K562 (cell line): ENCODE measurements around the gene YBEY. TPM values are rescaled to one million over a fixed set of nuclear protein-coding genes. Genes with fewer than 3 reads are reported as not detected.
A peak's percentile ranks its signal among the peaks of the same experiment; 100 is the strongest.

ENCODE experiments used
- CAMTA2 ChIP-seq: fragments of 250-450 bp; sonication (Bioruptor Pico); conservative IDR thresholded peaks from 2 replicates; pipeline ENCODE4 v1.5.1; 2022
- CCNT2 ChIP-seq: IDR thresholded peaks from 2 replicates; pipeline ENCODE4 v1.6.1; 2011; ENCODE audit warnings: borderline replicate concordance, low read depth, mild to moderate bottlenecking, moderate library complexity, mixed read lengths, low read length; ENCODE audit not compliant: insufficient read length; ENCODE audit errors: extremely low read depth
- FOXJ3 ChIP-seq: sonication (generic); formaldehyde crosslinking; IDR thresholded peaks from 2 replicates; pipeline ENCODE4 v1.4.0; 2020; ENCODE audit warnings: mild to moderate bottlenecking, missing genetic modification reagents
- HDAC1 ChIP-seq, 2 experiments: fragments of 450-650 bp; IDR thresholded peaks; 2 replicates each; pipeline ENCODE4 v1.6.1; 2016 to 2017; ENCODE audit warnings: inconsistent platforms in 1 of 2, mild to moderate bottlenecking in 1 of 2, moderate library complexity in 1 of 2
- MTA3 ChIP-seq: fragments of 450-650 bp; formaldehyde crosslinking; IDR thresholded peaks from 2 replicates; pipeline ENCODE4 v1.6.1; 2017; ENCODE audit warnings: mild to moderate bottlenecking, borderline replicate concordance
- MYC ChIP-seq, 2 experiments: fragments of 250-450 bp in 1 of 2; sonication (Bioruptor Pico) in 1 of 2; IDR thresholded peaks; 2 replicates each; pipeline versions ENCODE4 v1.5.1 to v1.6.1; 2012 to 2021; ENCODE audit warnings: low read depth in 2 of 2, borderline replicate concordance in 1 of 2, improper control_type of control experiment in 1 of 2, low read length in 1 of 2, mild to moderate bottlenecking in 1 of 2, moderate library complexity in 1 of 2
- SAFB ChIP-seq: fragments of 200-400 bp; formaldehyde crosslinking; IDR thresholded peaks from 2 replicates; pipeline ENCODE4 v1.6.1; 2017; ENCODE audit warnings: low read depth, low read length, borderline replicate concordance
- SAFB2 ChIP-seq: fragments of 200-400 bp; formaldehyde crosslinking; IDR thresholded peaks from 2 replicates; pipeline ENCODE4 v1.6.1; 2018; ENCODE audit warnings: borderline replicate concordance, low read length, low read depth, moderate library complexity; ENCODE audit not compliant: severe bottlenecking
- ZFPM2 ChIP-seq: fragments of 250-450 bp; sonication (Bioruptor Pico); IDR thresholded peaks from 2 replicates; pipeline ENCODE4 v1.5.1; 2022; ENCODE audit warnings: mild to moderate bottlenecking
- ZNF134 ChIP-seq: fragments of 250-450 bp; sonication (Bioruptor Pico); conservative IDR thresholded peaks from 2 replicates; pipeline ENCODE4 v1.4.0; 2020
- ZNF384 ChIP-seq: IDR thresholded peaks from 2 replicates; pipeline ENCODE4 v1.6.1; 2012; ENCODE audit warnings: low read depth, low read length, improper control_type of control experiment
- ZNF41 ChIP-seq: fragments of 250-450 bp; sonication (Bioruptor Pico); conservative IDR thresholded peaks from 2 replicates; pipeline ENCODE4 v1.4.0; 2020; ENCODE audit warnings: mild to moderate bottlenecking
- polyA plus RNA-seq, 8 experiments: library from polyadenylated mRNA; depleted of rRNA in 4 of 8; stranded (reverse) in 5 of 8; unstranded in 3 of 8; fragments of >200 nt; fragmentation: Nextera tagmentation in 2 of 8; fragmentation: Illumina TruSeq in 1 of 8; extraction: Ambion mirVana in 2 of 8; extraction: Trizol in 1 of 8; gene quantifications; 2 replicates each; pipeline versions ENCODE4 v1.2.1 to v1.2.3, GENCODE V29; 2011 to 2014; ENCODE audit warnings: inconsistent platforms in 1 of 8, missing spikeins in 1 of 8
- total RNA-seq, 7 experiments: library from RNA; depleted of rRNA in 6 of 7; stranded (reverse); fragments of >200 nt in 6 of 7; fragmentation: Illumina TruSeq in 2 of 7; extraction: Trizol in 2 of 7; gene quantifications; 2 replicates each; pipeline versions ENCODE4 v1.2.1 to v1.2.3, GENCODE V29; 2011 to 2021; ENCODE audit warnings: low replicate concordance in 1 of 7
- TF ChIP-seq, protein P1 (sequence below), 3 experiments: IDR thresholded peaks in 2 of 3; conservative IDR thresholded peaks in 1 of 3; 2 replicates each; pipeline ENCODE4 v1.5.1; 2011 to 2012; ENCODE audit warnings: low read length in 3 of 3, mild to moderate bottlenecking in 3 of 3, control low read depth in 2 of 3, improper control_type of control experiment in 1 of 3, inconsistent platforms in 1 of 3, low read depth in 1 of 3, mixed read lengths in 1 of 3, moderate library complexity in 1 of 3; ENCODE audit not compliant: insufficient read depth in 2 of 3
- TF ChIP-seq, protein P2 (sequence below), 2 experiments: fragments of 450-650 bp; IDR thresholded peaks; 2 replicates each; pipeline ENCODE4 v1.6.1; 2016; ENCODE audit warnings: mild to moderate bottlenecking in 2 of 2, borderline replicate concordance in 1 of 2, low read depth in 1 of 2, moderate library complexity in 1 of 2
- TF ChIP-seq, protein P3 (sequence below): fragments of 450-650 bp; formaldehyde crosslinking; IDR thresholded peaks from 2 replicates; pipeline ENCODE4 v1.4.0; 2020; ENCODE audit warnings: mild to moderate bottlenecking

Gene YBEY
- total and polyA plus RNA-seq, 9 of the 15 experiments (the other 6 are each of a cell fraction or from before 2014, with no cell fraction given): 6.4 to 28.0 (median 12.4) TPM

DNA sequence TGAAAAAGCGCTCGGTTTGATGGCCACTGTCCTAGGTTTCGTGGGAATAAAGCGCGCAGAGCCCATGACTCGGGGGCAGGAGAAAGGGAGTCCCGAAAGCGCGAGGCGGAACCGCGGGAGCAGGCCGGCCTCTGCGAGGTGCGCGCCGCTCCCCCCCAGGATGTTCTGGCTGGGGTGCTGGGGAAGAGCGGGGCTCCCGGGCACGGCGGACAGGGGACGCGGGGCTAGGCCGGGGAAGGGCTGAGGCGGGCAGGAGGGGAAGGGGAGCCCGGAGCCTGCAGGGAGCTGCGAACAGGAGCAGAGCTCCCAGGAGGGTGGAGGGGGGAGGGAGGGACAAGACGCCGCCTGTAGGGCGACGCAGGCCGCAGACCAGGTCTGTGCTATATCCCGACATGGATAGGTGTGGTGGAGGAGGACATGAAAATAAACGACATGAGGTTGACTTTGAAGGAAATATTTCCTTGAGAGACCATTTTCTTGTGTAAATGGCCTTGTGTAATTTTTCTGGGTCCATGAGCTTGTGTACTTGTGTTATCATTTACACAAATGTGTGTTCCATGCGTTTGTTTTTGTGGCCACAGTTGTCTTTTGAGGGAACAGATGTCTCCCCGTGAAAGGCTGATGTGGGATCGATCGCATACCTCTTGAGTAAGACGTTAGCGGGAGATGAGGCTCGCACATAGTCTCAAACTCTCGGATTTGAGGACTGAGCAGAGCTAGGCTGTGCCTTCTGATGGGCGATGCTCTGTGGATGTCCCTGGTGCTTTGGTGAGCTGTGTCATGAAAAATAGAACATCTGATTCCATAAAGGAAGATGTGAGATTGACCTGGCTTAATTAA, 39.2 kb downstream of the YBEY start (continued):
- TF ChIP-seq, protein P1, sequence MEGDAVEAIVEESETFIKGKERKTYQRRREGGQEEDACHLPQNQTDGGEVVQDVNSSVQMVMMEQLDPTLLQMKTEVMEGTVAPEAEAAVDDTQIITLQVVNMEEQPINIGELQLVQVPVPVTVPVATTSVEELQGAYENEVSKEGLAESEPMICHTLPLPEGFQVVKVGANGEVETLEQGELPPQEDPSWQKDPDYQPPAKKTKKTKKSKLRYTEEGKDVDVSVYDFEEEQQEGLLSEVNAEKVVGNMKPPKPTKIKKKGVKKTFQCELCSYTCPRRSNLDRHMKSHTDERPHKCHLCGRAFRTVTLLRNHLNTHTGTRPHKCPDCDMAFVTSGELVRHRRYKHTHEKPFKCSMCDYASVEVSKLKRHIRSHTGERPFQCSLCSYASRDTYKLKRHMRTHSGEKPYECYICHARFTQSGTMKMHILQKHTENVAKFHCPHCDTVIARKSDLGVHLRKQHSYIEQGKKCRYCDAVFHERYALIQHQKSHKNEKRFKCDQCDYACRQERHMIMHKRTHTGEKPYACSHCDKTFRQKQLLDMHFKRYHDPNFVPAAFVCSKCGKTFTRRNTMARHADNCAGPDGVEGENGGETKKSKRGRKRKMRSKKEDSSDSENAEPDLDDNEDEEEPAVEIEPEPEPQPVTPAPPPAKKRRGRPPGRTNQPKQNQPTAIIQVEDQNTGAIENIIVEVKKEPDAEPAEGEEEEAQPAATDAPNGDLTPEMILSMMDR (IDR thresholded peaks at IDR 0.05 in 2 of 3, conservative IDR thresholded peaks at IDR 0.05 in 1 of 3; ENCODE audit: insufficient read depth in 2 of 3, low read depth in 1 of 3, low read length in 3 of 3): peak; percentile 34 to 50 (median 49); a peak in 5 of 6 replicates
- peak in 1 of 2 experiments; percentile 39; a peak in 2 of 4 replicates for TF ChIP-seq HDAC1 (IDR thresholded peaks at IDR 0.05)
- no peak for TF ChIP-seq ZNF134
- TF ChIP-seq CCNT2: no peak
- no peak for TF ChIP-seq MTA3
- TF ChIP-seq MYC (IDR thresholded peaks at IDR 0.05; ENCODE audit: low read depth, low read length): peak; percentile 57
- no peak for TF ChIP-seq MYC (CRISPR knock-in tag; IDR thresholded peaks at IDR 0.05; ENCODE audit: borderline replicate concordance, low read depth)
- TF ChIP-seq, protein P2, sequence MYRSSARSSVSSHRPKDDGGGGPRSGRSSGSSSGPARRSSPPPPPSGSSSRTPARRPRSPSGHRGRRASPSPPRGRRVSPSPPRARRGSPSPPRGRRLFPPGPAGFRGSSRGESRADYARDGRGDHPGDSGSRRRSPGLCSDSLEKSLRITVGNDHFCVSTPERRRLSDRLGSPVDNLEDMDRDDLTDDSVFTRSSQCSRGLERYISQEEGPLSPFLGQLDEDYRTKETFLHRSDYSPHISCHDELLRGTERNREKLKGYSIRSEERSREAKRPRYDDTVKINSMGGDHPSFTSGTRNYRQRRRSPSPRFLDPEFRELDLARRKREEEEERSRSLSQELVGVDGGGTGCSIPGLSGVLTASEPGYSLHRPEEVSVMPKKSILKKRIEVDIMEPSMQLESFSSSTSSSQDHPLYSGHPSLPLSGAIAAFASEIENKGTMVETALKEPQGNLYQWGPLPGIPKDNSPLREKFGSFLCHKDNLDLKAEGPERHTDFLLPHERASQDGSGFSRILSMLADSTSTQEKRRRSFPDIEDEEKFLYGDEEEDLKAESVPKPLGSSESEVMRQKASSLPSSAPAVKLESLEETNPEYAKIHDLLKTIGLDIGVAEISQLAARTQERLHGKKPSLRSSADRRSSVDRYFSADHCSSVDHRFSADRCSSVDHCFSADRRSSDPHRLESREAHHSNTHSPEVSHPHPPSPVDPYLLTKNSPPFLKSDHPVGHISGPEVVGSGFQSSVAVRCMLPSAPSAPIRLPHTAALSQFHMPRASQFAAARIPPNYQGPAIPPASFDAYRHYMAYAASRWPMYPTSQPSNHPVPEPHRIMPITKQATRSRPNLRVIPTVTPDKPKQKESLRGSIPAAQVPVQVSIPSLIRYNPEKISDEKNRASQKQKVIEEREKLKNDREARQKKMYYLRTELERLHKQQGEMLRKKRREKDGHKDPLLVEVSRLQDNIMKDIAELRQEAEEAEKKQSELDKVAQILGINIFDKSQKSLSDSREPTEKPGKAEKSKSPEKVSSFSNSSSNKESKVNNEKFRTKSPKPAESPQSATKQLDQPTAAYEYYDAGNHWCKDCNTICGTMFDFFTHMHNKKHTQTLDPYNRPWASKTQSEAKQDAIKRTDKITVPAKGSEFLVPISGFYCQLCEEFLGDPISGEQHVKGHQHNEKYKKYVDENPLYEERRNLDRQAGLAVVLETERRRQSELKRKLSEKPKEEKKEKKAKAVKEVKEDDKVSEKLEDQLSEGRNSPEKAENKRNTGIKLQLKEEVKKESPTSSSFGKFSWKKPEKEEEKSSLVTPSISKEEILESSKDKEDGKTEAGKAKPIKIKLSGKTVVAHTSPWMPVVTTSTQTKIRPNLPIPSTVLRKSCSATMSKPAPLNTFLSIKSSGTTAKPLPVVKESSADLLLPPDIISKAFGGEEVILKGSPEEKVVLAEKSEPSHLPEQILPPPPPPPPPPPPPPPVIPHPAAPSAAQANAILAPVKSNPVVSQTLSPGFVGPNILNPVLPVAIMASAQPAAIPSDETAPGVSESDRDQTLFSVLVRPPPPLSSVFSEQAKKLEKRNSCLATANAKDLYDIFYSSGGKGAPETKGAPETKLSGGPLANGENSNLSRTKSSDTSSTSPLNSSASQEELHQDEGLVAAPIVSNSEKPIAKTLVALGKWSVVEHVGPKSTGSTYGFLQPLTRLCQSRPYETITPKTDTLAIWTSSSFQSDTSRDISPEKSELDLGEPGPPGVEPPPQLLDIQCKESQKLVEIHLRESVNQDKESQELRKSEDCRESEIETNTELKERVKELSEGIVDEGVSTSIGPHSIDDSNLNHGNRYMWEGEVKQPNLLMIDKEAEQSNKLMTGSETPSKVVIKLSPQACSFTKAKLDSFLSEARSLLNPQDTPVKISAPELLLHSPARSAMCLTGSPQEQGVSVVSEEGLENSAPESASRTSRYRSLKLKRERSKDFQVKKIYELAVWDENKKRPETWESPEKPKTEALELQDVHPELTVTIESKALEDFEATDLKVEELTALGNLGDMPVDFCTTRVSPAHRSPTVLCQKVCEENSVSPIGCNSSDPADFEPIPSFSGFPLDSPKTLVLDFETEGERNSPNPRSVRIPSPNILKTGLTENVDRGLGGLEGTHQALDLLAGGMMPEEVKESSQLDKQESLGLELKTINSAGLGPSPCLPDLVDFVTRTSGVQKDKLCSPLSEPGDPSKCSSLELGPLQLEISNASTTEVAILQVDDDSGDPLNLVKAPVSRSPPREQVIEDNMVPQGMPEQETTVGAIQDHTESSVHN (IDR thresholded peaks at IDR 0.05; ENCODE audit: borderline replicate concordance in 1 of 2, low read depth in 1 of 2): no peak
- TF ChIP-seq, protein P3, sequence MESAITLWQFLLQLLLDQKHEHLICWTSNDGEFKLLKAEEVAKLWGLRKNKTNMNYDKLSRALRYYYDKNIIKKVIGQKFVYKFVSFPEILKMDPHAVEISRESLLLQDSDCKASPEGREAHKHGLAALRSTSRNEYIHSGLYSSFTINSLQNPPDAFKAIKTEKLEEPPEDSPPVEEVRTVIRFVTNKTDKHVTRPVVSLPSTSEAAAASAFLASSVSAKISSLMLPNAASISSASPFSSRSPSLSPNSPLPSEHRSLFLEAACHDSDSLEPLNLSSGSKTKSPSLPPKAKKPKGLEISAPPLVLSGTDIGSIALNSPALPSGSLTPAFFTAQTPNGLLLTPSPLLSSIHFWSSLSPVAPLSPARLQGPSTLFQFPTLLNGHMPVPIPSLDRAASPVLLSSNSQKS (CRISPR knock-in tag): no peak
- TF ChIP-seq CAMTA2: no peak
- no peak for TF ChIP-seq SAFB
- TF ChIP-seq SAFB2: no peak
- no peak for TF ChIP-seq FOXJ3 (CRISPR knock-in tag)
- TF ChIP-seq ZNF384: no peak
- TF ChIP-seq ZFPM2 (CRISPR knock-in tag): no peak
- no peak for TF ChIP-seq ZNF41 (CRISPR knock-in tag)
